HG02852 (cell line): ENCODE measurements around the gene DOCK1.

Experiments used
- ATAC-seq: cut with Tn5 transposase; IDR thresholded peaks from one replicate; pipeline ENCODE4 v1.9.1; 2021; ENCODE audit warnings: mild to moderate bottlenecking, moderate library complexity; ENCODE audit not compliant: unreplicated experiment

The DOCK1 gene

GRCh38 chr10:127071126-127071525, 165.9 kb downstream of the DOCK1 start:
- ATAC-seq = no peak

- ATAC-seq = no peak
Measured at GRCh38 chr10:127073666-127074065, 168.4 kb downstream of the DOCK1 start.

- ATAC-seq = no peak
Measured at GRCh38 chr10:127079392-127079791, 174.2 kb downstream of the DOCK1 start.

GRCh38 chr10:127080317-127080716, 175.1 kb downstream of the DOCK1 start:
- ATAC-seq = no peak

- ATAC-seq = no peak
Measured at GRCh38 chr10:127081851-127082345, 176.7 kb downstream of the DOCK1 start.

GRCh38 chr10:127082651-127083050, 177.4 kb downstream of the DOCK1 start:
- ATAC-seq = no peak

- ATAC-seq = no peak
Measured at GRCh38 chr10:127085957-127086356, 180.7 kb downstream of the DOCK1 start.

- no peak for ATAC-seq
Measured at GRCh38 chr10:127088908-127089307, 183.7 kb downstream of the DOCK1 start.

- no peak for ATAC-seq
Measured at GRCh38 chr10:127089446-127089845, 184.2 kb downstream of the DOCK1 start.

GRCh38 chr10:127090138-127090537, 184.9 kb downstream of the DOCK1 start:
- ATAC-seq = no peak

- ATAC-seq = no peak
Measured at GRCh38 chr10:127091354-127091753, 186.1 kb downstream of the DOCK1 start.

- no peak for ATAC-seq
Measured at GRCh38 chr10:127092916-127093315, 187.7 kb downstream of the DOCK1 start.

GRCh38 chr10:127094984-127095383, 189.8 kb downstream of the DOCK1 start:
- no peak for ATAC-seq

- ATAC-seq = no peak
Measured at GRCh38 chr10:127100983-127101615, 195.9 kb downstream of the DOCK1 start.

- ATAC-seq = no peak
Measured at GRCh38 chr10:127102176-127102575, 196.9 kb downstream of the DOCK1 start.

- ATAC-seq = no peak
Measured at GRCh38 chr10:127115100-127115499, 209.9 kb downstream of the DOCK1 start.

GRCh38 chr10:127117125-127117524, 211.9 kb downstream of the DOCK1 start:
- no peak for ATAC-seq

GRCh38 chr10:127118034-127118433, 212.8 kb downstream of the DOCK1 start:
- no peak for ATAC-seq

- no peak for ATAC-seq
Measured at GRCh38 chr10:127119936-127120335, 214.7 kb downstream of the DOCK1 start.

GRCh38 chr10:127122831-127123230, 217.6 kb downstream of the DOCK1 start:
- ATAC-seq = no peak

GRCh38 chr10:127123626-127124025, 218.4 kb downstream of the DOCK1 start:
- no peak for ATAC-seq

- ATAC-seq = no peak
Measured at GRCh38 chr10:127125331-127125730, 220.1 kb downstream of the DOCK1 start.

- no peak for ATAC-seq
Measured at GRCh38 chr10:127127822-127128221, 222.6 kb downstream of the DOCK1 start.
